ENCODE measurements around the gene GALNT17. TPM values are rescaled to one million over a fixed set of nuclear protein-coding genes. Genes with fewer than 3 reads are reported as not detected.

Gene GALNT17
- total RNA-seq, 2 donors from 2014 or later: 46.7 to 58.1 TPM

DNA sequence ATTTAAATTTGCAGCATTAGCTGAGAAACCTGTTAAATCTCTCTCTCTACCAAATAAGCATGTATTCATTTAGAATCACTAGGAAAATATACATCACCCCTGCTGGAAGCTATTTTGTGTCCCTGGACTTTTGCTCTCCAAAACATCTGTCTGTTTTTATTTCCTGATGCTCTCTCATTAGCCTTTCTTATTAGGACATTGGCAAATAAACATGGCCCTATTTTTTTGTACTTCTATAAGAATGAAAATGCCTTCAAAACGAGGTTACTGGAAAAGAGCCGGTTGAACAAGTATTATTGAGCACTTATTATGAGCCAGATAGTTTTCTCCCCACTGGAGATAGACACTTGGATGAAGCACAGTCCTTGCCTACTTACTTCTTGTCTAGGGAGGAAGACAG, 206.9 kb downstream of the GALNT17 start:
- no peaks in the 10 kb centered on the region for H3K9me3 ChIP-seq

DNA sequence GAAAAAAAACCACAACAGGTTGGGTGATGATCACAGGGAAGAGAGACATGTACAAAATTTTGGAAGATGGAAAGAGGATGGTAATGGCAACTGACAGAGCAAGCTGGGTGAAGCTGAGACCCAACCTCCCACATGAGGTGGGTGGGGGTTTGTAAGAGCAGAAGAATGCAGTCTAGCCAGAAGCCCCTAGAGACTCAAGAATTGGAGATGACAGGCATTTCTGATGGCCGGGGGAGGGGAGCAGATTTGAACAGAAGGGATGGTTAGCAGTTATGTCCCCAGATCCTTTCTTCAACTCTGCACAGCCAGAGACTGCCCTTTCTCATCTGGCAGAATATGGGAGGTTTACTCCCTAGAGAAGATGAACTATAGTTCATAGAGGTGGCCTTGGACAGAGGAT, 208.0 kb downstream of the GALNT17 start:
- Histone ChIP-seq H3K4me3 (no peak overlapping the region), H3K4me1 (replicated peaks) (no peaks in the 10 kb centered on the region), H3K36me3 (no peaks in the 10 kb centered on the region), H3K27ac (no peak overlapping the region), H3K9me3 (no peaks in the 10 kb centered on the region), H3K27me3 (replicated peaks; ENCODE audit: insufficient read depth) (no peaks in the 10 kb centered on the region)
- WGBS: 68% methylated on average over 1 of the region's 1 CpG
- intact Hi-C loops (cut with DNase I): no loop called here
- no peak for DNase-seq (ENCODE audit: low spot score)
- TF ChIP-seq POLR2A (IDR thresholded peaks at IDR 0.05) (no peak), POLR2AphosphoS5 (IDR thresholded peaks at IDR 0.05) (no peak)
- TF ChIP-seq, protein P1, sequence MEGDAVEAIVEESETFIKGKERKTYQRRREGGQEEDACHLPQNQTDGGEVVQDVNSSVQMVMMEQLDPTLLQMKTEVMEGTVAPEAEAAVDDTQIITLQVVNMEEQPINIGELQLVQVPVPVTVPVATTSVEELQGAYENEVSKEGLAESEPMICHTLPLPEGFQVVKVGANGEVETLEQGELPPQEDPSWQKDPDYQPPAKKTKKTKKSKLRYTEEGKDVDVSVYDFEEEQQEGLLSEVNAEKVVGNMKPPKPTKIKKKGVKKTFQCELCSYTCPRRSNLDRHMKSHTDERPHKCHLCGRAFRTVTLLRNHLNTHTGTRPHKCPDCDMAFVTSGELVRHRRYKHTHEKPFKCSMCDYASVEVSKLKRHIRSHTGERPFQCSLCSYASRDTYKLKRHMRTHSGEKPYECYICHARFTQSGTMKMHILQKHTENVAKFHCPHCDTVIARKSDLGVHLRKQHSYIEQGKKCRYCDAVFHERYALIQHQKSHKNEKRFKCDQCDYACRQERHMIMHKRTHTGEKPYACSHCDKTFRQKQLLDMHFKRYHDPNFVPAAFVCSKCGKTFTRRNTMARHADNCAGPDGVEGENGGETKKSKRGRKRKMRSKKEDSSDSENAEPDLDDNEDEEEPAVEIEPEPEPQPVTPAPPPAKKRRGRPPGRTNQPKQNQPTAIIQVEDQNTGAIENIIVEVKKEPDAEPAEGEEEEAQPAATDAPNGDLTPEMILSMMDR (IDR thresholded peaks at IDR 0.05): no peak

More for the DNA sequence above, 206.9 kb downstream of the GALNT17 start:
- H3K27ac ChIP-seq: no peak overlapping the region
- DNase-seq (ENCODE audit: low spot score): no peak
- no peak overlapping the region for H3K4me3 ChIP-seq
- intact Hi-C loops (cut with DNase I): no loop called here
- WGBS: 43% methylated on average over 2 of the region's 2 CpGs
- no peaks in the 10 kb centered on the region for H3K4me1 ChIP-seq (replicated peaks)
- H3K27me3 ChIP-seq (replicated peaks; ENCODE audit: insufficient read depth): no peaks in the 10 kb centered on the region
- TF ChIP-seq POLR2AphosphoS5 (IDR thresholded peaks at IDR 0.05) (no peak), POLR2A (IDR thresholded peaks at IDR 0.05) (no peak)
- TF ChIP-seq, protein P1 (IDR thresholded peaks at IDR 0.05): no peak
- H3K36me3 ChIP-seq: no peaks in the 10 kb centered on the region

DNA sequence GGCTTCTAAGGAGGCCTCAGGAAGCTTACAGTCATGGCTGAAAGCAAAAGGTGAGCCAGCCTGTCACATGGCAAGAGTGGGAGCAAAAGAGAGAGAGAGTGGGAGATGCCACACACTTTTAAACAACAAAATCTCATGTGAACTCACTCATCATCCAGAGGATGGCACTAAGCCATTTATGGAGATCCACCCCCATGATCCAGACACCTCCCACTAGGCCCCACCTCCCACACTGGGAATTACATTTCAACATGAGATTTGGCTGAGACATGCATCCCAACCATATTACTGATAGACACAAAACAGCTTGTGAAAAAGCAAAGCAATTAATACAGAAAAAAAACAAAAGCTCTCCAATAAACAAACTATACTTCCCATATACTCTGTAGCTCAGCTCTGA, 210.3 kb downstream of the GALNT17 start:
- DNase-seq (ENCODE audit: low spot score): no peak
- H3K4me3 ChIP-seq: no peak overlapping the region
- H3K36me3 ChIP-seq: no peaks in the 10 kb centered on the region
- H3K4me1 ChIP-seq (replicated peaks): no peaks in the 10 kb centered on the region
- no peak overlapping the region for H3K27ac ChIP-seq
- no peaks in the 10 kb centered on the region for H3K9me3 ChIP-seq
- intact Hi-C loops (cut with DNase I): no loop called here
- H3K27me3 ChIP-seq (replicated peaks; ENCODE audit: insufficient read depth): no peaks in the 10 kb centered on the region
- TF ChIP-seq, protein P1 (IDR thresholded peaks at IDR 0.05): no peak
- TF ChIP-seq POLR2AphosphoS5 (IDR thresholded peaks at IDR 0.05) (no peak), POLR2A (IDR thresholded peaks at IDR 0.05) (no peak)

DNA sequence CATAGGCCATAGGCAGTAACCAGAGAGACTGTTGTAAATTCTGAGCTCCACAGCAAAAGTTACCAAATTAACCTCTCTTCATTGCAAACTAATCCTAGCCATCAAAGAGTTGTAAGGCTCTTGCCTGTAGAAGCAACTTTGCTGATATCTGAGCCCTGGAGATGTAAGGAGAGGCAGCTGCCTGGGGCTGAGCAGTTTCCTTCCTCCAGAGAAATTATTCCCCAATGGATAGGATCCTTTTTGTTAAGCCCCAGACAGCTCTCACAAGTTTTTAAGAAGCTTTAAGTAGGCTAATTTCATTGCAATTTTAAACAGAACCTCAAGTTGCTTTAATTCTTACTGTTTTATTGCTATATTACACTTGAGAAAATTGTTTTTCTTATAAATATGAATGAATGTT, 211.1 kb downstream of the GALNT17 start:
- H3K4me1 ChIP-seq (replicated peaks): no peaks in the 10 kb centered on the region
- no peaks in the 10 kb centered on the region for H3K27me3 ChIP-seq (replicated peaks; ENCODE audit: insufficient read depth)
- no peaks in the 10 kb centered on the region for H3K36me3 ChIP-seq
- no peak overlapping the region for H3K4me3 ChIP-seq
- DNase-seq (ENCODE audit: low spot score): no peak
- no peaks in the 10 kb centered on the region for H3K9me3 ChIP-seq
- H3K27ac ChIP-seq: no peak overlapping the region
- intact Hi-C loops (cut with DNase I): no loop called here
- TF ChIP-seq POLR2A (IDR thresholded peaks at IDR 0.05) (no peak), POLR2AphosphoS5 (IDR thresholded peaks at IDR 0.05) (no peak)
- TF ChIP-seq, protein P1 (IDR thresholded peaks at IDR 0.05): no peak

DNA sequence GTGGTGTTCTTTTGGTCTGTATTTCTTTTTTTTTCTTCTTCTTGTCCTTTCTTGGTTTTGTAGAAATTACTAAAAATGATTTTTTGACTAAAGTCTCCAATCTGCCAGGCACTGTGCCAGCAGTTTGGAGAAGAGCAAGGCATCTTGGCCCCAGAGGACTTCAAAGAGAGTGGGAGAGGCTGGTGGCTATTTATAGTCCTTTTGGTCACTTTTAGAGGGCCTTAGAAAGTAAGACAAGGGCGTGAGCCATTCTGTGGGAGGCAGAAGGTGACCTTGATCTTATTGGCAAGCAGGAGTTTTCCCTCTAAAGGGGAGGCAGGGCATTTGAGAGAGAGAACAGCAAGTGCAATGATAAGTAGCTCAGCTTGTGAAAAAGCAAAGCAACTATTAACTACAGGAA, 211.9 kb downstream of the GALNT17 start:
- Histone ChIP-seq H3K9me3 (no peaks in the 10 kb centered on the region), H3K27ac (no peak overlapping the region), H3K4me3 (no peak overlapping the region), H3K27me3 (replicated peaks; ENCODE audit: insufficient read depth) (no peaks in the 10 kb centered on the region), H3K36me3 (no peaks in the 10 kb centered on the region), H3K4me1 (replicated peaks) (no peaks in the 10 kb centered on the region)
- intact Hi-C loops (cut with DNase I): no loop called here
- 41% methylated on average over 1 of the region's 1 CpG for WGBS
- TF ChIP-seq, protein P1 (IDR thresholded peaks at IDR 0.05): no peak
- TF ChIP-seq POLR2A (IDR thresholded peaks at IDR 0.05): no peak
- DNase-seq (ENCODE audit: low spot score): no peak

All from prostate gland (tissue), 2 donors.